Activated naive CD4-positive, alpha-beta T cell treated with anti-CD3 and anti-CD28 coated beads for 36 hours (primary cell): ENCODE measurements around the gene RNF223. TPM values are rescaled to one million over a fixed set of nuclear protein-coding genes. Genes with fewer than 3 reads are reported as not detected.

ENCODE experiments used
- CTCF ChIA-PET: fragments of 350-600 bp; sonication (Branson Sonifier 250); formaldehyde crosslinking; loops from one replicate; lab custom pipeline; 2021; ENCODE audit warnings: antibody characterized with exemption; lab: Charles Lee
- DNase-seq: peaks from one replicate; pipeline ENCODE4 v3.0.0-alpha.2; 2020
- H3K27ac Mint-ChIP-seq: one replicate; pipeline ENCODE4 v1.8.0; 2021; ENCODE audit warnings: mild to moderate bottlenecking, mixed read lengths
- H3K27me3 Mint-ChIP-seq: one replicate; pipeline ENCODE4 v1.8.0; 2021; ENCODE audit warnings: low read depth, mixed read lengths
- H3K36me3 Mint-ChIP-seq: one replicate; pipeline ENCODE4 v1.8.0; 2021; ENCODE audit warnings: low read depth, mixed read lengths
- H3K4me1 Mint-ChIP-seq: one replicate; pipeline ENCODE4 v1.8.0; 2021; ENCODE audit warnings: low read depth, mixed read lengths
- H3K4me3 Mint-ChIP-seq: one replicate; pipeline ENCODE4 v1.8.0; 2021; ENCODE audit warnings: mild to moderate bottlenecking, moderate library complexity, mixed read lengths
- H3K9me3 Mint-ChIP-seq: one replicate; pipeline ENCODE4 v1.8.0; 2021; ENCODE audit warnings: mixed read lengths
- intact Hi-C: fragments of 100-400 bp; cut with micrococcal nuclease; formaldehyde crosslinking; loops from one replicate; pipeline ENCODE4 v1.15.1; 2023
- total RNA-seq, 2 experiments: library from RNA; stranded (reverse); gene quantifications; one replicate each; pipeline ENCODE4 v1.2.3, GENCODE V29; 2021

The RNF223 gene
- total RNA-seq, 2 experiments from 2014 or later, result not detected

DNA sequence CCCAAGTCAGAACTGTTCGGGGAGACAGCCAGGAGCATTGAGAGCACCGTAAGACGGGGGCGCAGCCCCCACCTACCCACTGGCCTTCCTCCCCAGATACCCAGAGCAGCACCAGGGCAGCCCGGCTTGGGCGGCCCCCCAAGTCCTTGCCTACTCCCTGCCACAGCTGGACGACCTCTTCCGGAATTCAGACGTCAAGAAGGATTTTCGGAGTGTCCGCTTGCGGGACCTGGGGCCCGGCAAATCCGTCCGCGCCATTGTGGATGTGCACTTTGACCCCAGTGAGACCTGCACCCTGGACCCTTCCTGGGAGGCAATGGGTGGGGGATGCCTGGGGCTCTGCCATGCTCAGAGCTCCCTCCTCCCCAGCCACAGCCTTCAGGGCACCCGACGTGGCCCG is 26.7 kb downstream of the RNF223 start:
- no peak for DNase-seq
- no peak overlapping the region for H3K27ac Mint-ChIP-seq
- H3K4me3 Mint-ChIP-seq, result no peak overlapping the region
- CTCF ChIA-PET, result interaction anchor here (0.6 kb wide), 1 partner anchor 622 kb away, joined by 3 read pairs; no protein-coding TSS in a partner anchor
- H3K9me3 Mint-ChIP-seq, result peaks cover 3% of the 10 kb centered on the region
- intact Hi-C loops, result no loop called here
- H3K36me3 Mint-ChIP-seq, result peaks cover 1% of the 10 kb centered on the region
- no peaks in the 10 kb centered on the region for H3K27me3 Mint-ChIP-seq
- no peaks in the 10 kb centered on the region for H3K4me1 Mint-ChIP-seq

GRCh38 chr1:1046767-1047166 is 27.3 kb downstream of the RNF223 start:
- DNase-seq, result no peak
- CTCF ChIA-PET, result no interaction called here
- Mint-ChIP-seq H3K4me1 (no peaks in the 10 kb centered on the region), H3K27ac (no peak overlapping the region), H3K4me3 (no peak overlapping the region), H3K9me3 (no peaks in the 10 kb centered on the region), H3K27me3 (no peaks in the 10 kb centered on the region), H3K36me3 (peaks cover 1% of the 10 kb centered on the region)
- intact Hi-C loops, result no loop called here

GRCh38 chr1:1046243-1046642 is 27.9 kb downstream of the RNF223 start:
- intact Hi-C loops, result no loop called here

GRCh38 chr1:1045129-1045528 is 29.0 kb downstream of the RNF223 start:
- H3K4me1 Mint-ChIP-seq, result peaks cover under 1% of the 10 kb centered on the region
- no peaks in the 10 kb centered on the region for H3K9me3 Mint-ChIP-seq
- H3K4me3 Mint-ChIP-seq, result no peak overlapping the region
- H3K27ac Mint-ChIP-seq, result no peak overlapping the region
- peaks cover 1% of the 10 kb centered on the region for H3K36me3 Mint-ChIP-seq
- intact Hi-C loops, result no loop called here
- CTCF ChIA-PET, result no interaction called here
- no peaks in the 10 kb centered on the region for H3K27me3 Mint-ChIP-seq
- no peak for DNase-seq

More at GRCh38 chr1:1046243-1046642, 27.9 kb downstream of the RNF223 start:
- no peak overlapping the region for H3K4me3 Mint-ChIP-seq
- H3K27me3 Mint-ChIP-seq, result no peaks in the 10 kb centered on the region
- no peak overlapping the region for H3K27ac Mint-ChIP-seq
- peaks cover 1% of the 10 kb centered on the region for H3K36me3 Mint-ChIP-seq
- no peaks in the 10 kb centered on the region for H3K4me1 Mint-ChIP-seq
- no peaks in the 10 kb centered on the region for H3K9me3 Mint-ChIP-seq
- no peak for DNase-seq
- CTCF ChIA-PET, result no interaction called here

DNA sequence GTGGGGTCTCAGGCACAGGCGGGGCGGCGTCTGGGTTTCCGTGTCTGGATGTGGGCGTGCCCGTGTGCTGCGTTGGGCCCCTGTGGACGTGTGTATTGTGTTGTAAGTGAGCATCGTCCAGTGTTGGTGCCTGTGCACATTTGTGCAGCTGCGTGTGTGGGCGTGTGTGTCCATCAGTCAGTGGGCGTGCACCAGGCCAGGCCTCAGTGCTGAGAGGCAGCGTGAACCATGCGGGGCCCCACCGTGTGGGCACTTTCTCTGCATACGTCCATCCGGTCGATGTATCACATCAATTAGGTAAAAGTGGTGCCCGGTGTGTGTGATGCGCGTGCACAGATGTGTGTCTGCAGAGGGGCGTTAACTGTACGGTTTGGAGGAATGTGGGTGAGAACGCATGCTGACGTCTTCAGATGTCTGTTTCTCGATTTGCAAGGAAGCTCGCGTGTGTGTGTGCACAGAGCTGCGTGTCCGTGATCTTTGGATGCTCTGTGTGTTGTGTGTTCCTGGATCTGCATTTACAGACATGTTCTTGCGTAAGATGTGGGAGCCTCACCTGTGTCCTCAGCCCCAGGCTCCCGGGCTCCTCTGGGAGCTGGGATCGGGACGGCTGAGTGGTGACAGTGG is 29.5 kb downstream of the RNF223 start:
- intact Hi-C loops, result no loop called here
- Mint-ChIP-seq H3K4me3 (no peak overlapping the region), H3K4me1 (peaks cover 6% of the 10 kb centered on the region), H3K9me3 (no peaks in the 10 kb centered on the region), H3K27ac (no peak overlapping the region), H3K27me3 (peaks cover 3% of the 10 kb centered on the region), H3K36me3 (peaks cover 1% of the 10 kb centered on the region)
- DNase-seq, result no peak
- CTCF ChIA-PET, result no interaction called here

- CTCF ChIA-PET, result no interaction called here
- no peak overlapping the region for H3K27ac Mint-ChIP-seq
- H3K27me3 Mint-ChIP-seq, result peaks cover 9% of the 10 kb centered on the region
- peaks cover 1% of the 10 kb centered on the region for H3K36me3 Mint-ChIP-seq
- H3K4me1 Mint-ChIP-seq, result peaks cover 13% of the 10 kb centered on the region
- H3K4me3 Mint-ChIP-seq, result no peak overlapping the region
- DNase-seq, result no peak
- H3K9me3 Mint-ChIP-seq, result no peaks in the 10 kb centered on the region
- intact Hi-C loops, result no loop called here
These were observed 30.2 kb downstream of the RNF223 start for GRCh38 chr1:1043921-1044320.

- intact Hi-C loops, result no loop called here
- Mint-ChIP-seq H3K27ac (no peak overlapping the region), H3K4me3 (no peak overlapping the region), H3K9me3 (no peaks in the 10 kb centered on the region), H3K4me1 (peaks cover 18% of the 10 kb centered on the region), H3K36me3 (peaks cover 1% of the 10 kb centered on the region), H3K27me3 (peaks cover 12% of the 10 kb centered on the region)
- CTCF ChIA-PET, result no interaction called here
- DNase-seq, result no peak
These were observed 30.7 kb downstream of the RNF223 start for GRCh38 chr1:1043411-1043810.

GRCh38 chr1:1042835-1043234 is 31.3 kb downstream of the RNF223 start:
- no peaks in the 10 kb centered on the region for H3K9me3 Mint-ChIP-seq
- no peak for DNase-seq
- H3K36me3 Mint-ChIP-seq, result peaks cover 1% of the 10 kb centered on the region
- H3K27me3 Mint-ChIP-seq, result peaks cover 14% of the 10 kb centered on the region
- H3K4me3 Mint-ChIP-seq, result no peak overlapping the region
- intact Hi-C loops, result no loop called here
- CTCF ChIA-PET, result no interaction called here
- H3K4me1 Mint-ChIP-seq, result peaks cover 19% of the 10 kb centered on the region
- H3K27ac Mint-ChIP-seq, result no peak overlapping the region

DNA sequence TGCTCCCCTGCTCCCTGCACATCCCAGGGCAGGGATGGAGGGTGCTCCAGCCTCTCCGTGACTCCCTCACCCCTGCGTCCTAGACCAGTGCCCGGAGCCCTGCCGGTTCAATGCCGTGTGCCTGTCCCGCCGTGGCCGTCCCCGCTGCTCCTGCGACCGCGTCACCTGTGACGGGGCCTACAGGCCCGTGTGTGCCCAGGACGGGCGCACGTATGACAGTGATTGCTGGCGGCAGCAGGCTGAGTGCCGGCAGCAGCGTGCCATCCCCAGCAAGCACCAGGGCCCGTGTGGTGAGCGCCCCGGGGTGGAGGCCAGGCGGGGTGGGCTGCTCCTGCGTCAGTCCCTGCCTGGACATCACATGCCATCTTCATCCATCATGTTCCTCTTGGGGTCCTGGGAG is 32.2 kb downstream of the RNF223 start:
- intact Hi-C loops, result loop anchor here (2.0 kb wide), 1 partner anchor 75 kb away; the partner anchor contains the start of gene C1orf159
- no peak overlapping the region for H3K27ac Mint-ChIP-seq
- CTCF ChIA-PET, result no interaction called here
- no peak overlapping the region for H3K4me3 Mint-ChIP-seq
- no peak for DNase-seq
- H3K27me3 Mint-ChIP-seq, result peaks cover 14% of the 10 kb centered on the region
- H3K36me3 Mint-ChIP-seq, result no peaks in the 10 kb centered on the region
- H3K9me3 Mint-ChIP-seq, result no peaks in the 10 kb centered on the region
- peaks cover 19% of the 10 kb centered on the region for H3K4me1 Mint-ChIP-seq

DNA sequence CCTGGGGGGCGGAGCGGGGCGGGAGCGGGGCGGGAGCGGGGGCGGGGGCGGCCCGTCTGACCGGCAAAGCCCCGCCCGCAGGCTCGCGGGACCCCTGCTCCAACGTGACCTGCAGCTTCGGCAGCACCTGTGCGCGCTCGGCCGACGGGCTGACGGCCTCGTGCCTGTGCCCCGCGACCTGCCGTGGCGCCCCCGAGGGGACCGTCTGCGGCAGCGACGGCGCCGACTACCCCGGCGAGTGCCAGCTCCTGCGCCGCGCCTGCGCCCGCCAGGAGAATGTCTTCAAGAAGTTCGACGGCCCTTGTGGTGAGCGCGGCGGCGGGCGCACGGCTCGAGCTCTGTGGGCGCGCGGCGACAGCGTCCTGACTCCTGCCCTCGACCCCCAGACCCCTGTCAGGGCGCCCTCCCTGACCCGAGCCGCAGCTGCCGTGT is 33.0 kb downstream of the RNF223 start:
- H3K4me3 Mint-ChIP-seq, result no peak overlapping the region
- H3K27me3 Mint-ChIP-seq, result peaks cover 14% of the 10 kb centered on the region
- no peaks in the 10 kb centered on the region for H3K36me3 Mint-ChIP-seq
- DNase-seq, result no peak
- intact Hi-C loops, result loop anchor here (2.0 kb wide), 1 partner anchor 76 kb away; the partner anchor contains the start of gene C1orf159
- no peak overlapping the region for H3K27ac Mint-ChIP-seq
- CTCF ChIA-PET, result interaction anchor here (0.6 to 1.4 kb wide), 2 partner anchors 23 to 209 kb away, joined by 3 read pairs; no protein-coding TSS in a partner anchor
- H3K4me1 Mint-ChIP-seq, result peaks cover 19% of the 10 kb centered on the region
- no peaks in the 10 kb centered on the region for H3K9me3 Mint-ChIP-seq

DNA sequence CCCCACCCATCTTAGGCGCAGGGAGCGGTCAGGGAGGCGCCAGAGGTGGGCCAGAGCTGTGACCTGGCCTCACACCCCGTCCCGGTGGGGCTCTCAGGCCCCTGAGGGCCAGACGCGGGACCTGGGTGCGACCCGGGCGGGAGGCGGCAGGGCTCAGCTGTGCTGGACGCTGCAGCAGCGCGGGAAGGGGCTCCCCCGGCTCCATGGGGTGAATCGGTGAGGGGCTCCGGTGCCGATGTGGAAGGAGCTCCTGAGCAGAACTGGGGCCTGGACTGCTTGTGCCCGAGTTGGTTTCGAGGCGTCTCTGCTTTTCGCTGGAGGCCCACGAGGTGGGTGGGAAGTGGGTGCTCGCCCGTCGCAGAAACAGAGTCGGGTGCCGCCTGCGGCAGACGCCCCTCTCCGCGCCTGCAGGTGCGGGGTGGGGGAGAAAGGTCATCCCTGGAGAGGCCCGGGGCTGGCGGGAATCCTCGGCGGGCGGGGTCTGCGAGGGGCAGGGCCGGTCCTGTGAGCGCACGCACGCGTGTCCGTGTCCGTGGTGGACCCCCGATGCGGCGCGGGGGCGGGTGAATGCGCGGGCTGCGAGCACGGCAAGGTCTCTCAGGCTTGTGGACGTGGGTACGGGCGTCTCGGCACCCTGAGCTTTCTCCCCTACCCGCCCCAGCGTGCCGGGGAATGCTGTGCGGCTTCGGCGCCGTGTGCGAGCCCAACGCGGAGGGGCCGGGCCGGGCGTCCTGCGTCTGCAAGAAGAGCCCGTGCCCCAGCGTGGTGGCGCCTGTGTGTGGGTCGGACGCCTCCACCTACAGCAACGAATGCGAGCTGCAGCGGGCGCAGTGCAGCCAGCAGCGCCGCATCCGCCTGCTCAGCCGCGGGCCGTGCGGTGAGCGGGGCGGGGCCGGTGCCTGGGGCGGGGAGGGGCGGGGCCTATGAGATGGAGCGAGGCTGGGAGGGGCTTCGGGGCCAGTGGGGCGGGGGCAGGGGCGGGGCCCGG is 33.8 kb downstream of the RNF223 start:
- peak; percentile 84 for DNase-seq
- H3K9me3 Mint-ChIP-seq, result no peaks in the 10 kb centered on the region
- intact Hi-C loops, result loop anchor here (1.0 to 2.0 kb wide), 2 partner anchors 19 to 77 kb away; partner anchors contain the start of gene C1orf159
- H3K4me1 Mint-ChIP-seq, result peaks cover 19% of the 10 kb centered on the region
- H3K27ac Mint-ChIP-seq, result no peak overlapping the region
- H3K4me3 Mint-ChIP-seq, result peak overlapping the region; percentile 57
- CTCF ChIA-PET, result interaction anchor here (0.6 to 3.1 kb wide), 4 partner anchors 23 to 210 kb away, joined by 3 to 12 read pairs (median 3); no protein-coding TSS in a partner anchor
- no peaks in the 10 kb centered on the region for H3K36me3 Mint-ChIP-seq
- H3K27me3 Mint-ChIP-seq, result peaks cover 14% of the 10 kb centered on the region
